GM11168 (cell line): Measurements from ENCODE around the gene RABGAP1L.
"Not testable (repeated sequence)": the region's sequence is repeated elsewhere in the genome, so short reads cannot be mapped to it uniquely, and the experiment has no call there.

ENCODE experiments used
- in situ Hi-C: fragments of 300-500 bp; cut with MboI; formaldehyde crosslinking; loops from one replicate; pipeline ENCODE4 v1.12.0; 2022; ENCODE audit warnings: low sequenced_read_pairs; ENCODE audit not compliant: unreplicated experiment

Gene RABGAP1L

DNA sequence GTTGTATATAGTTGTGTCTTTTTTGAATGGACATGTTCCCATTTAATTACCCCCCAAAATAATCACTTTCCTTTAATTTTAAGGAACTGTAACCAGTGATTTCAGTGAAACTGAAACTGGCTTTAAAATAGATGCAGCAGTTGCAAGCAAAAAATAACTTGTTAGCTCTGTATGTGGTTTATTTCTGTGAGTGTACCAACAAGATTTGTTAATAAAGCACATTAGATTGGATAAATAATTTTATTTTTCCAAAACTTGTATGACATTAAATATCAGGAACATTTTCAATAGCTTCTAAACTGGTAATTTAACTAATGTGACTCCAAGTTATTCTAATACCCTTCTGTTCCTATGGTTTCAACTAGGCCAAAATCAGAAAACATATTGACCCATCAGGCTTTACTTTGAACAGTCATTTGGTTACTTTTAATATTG lies 656.2 kb downstream of the RABGAP1L start:
- in situ Hi-C loops, result loop anchor here (25.0 kb wide), 1 partner anchor 172 kb away; the partner anchor contains the start of gene CACYBP

DNA sequence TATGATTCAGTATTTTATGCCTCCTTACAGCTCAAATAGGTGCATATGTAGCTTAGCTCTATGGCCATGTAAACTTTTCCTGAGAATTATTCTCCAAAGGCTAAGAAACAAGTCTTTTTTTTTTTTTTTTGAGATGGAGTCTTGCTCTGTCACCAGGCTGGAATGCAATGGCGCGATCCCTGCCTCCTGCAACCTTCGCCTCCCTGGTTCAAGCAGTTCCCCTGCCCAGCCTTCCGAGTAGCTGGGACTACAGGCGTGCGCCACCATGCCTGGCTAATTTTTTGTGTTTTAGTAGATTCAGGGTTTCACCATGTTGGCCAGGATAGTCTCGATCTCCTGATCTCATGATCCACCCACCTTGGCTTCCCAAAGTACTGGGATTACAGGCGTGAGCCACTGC lies 657.3 kb downstream of the RABGAP1L start:
- in situ Hi-C loops, result loop anchor here (25.0 kb wide), 1 partner anchor 171 kb away; the partner anchor contains the start of gene CACYBP

DNA sequence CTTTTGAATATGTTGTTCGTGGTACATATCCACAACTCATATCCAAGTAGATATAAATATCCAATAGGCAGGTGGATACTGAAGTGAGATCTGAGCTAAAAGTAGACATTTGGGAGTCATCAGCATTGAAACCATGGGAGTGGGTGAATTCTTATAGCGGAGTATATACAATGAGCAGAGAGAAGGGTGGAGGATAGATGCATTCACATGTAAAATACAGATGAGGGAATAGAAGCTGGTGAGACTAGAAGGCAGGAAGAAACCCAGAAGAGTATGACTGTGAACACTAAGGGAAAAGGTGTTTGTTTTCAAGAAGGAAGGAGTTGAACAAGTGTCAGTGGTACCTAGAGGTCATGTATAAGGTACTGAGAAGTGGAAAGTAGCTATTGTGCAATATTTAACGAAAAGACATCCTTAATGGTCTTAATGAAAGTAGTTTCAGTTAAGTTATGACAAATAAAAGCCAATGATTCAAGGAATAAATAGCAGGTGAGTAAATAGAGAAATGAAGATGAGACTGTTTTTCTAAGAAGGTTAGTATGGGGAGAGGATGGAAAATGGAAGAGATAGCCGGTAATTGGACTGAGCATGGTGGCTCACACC lies 658.8 kb downstream of the RABGAP1L start:
- in situ Hi-C loops, result loop anchor here (25.0 kb wide), 1 partner anchor 169 kb away; the partner anchor contains the start of gene CACYBP

DNA sequence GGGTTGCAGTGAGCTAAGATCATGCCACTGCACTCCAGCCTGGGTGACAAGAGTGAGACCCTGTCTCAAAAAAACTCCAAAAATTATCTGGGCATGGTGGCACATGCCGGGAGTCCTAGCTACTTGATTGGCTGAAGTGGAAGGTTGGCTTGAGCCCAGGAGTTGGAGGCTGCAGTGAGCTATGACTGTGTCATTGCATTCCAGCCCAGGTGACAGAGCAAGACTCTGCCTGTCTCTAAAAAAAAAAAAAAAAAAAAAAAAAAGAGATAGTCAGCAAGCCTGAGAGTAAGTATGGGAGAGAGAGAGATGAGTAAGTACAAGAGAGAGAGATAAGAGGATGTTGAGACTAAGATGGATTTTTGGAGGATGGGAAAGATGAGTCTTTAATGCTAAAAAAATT lies 659.6 kb downstream of the RABGAP1L start:
- in situ Hi-C loops, result loop anchor here (25.0 kb wide), 1 partner anchor 168 kb away; the partner anchor contains the start of gene CACYBP

DNA sequence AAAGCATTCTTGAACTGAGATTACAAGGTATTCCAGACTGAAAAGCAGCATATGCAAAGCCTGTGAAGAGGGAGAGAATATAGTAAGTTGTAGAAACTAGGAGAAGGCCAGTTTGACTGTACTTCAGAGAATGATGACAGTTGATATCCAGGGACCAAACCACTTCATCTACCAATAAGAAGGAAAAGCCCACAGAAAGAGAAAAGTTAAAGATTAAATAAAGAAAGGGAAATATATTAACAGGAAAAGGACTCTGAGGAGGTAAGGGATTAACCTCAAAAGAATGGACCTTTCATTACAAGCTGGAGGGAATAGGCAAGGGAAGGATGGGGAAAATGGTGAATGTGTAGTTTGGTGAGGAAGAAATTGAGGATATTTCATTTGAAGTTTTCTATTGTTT lies 660.3 kb downstream of the RABGAP1L start:
- in situ Hi-C loops, result loop anchor here (25.0 kb wide), 1 partner anchor 168 kb away; the partner anchor contains the start of gene CACYBP

DNA sequence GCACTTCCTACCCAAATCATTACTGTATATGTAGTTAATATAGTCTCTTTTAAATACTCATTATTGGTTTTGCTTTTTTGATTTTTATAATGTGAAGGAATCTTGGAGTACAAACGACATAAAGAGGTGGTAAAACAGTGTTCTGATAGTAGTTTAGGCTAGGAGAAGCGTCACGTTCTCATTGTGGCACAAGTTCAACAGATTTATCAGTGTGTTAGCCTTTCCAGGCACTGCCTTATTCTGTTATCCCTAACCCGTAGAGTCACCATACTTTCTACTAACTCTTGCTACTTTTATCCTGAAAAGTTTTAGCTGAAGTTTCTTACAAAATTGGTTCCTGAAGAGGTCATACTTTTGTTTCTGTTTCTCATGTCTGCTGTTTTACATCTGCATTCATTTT lies 665.8 kb downstream of the RABGAP1L start:
- in situ Hi-C loops, result no loop called here

DNA sequence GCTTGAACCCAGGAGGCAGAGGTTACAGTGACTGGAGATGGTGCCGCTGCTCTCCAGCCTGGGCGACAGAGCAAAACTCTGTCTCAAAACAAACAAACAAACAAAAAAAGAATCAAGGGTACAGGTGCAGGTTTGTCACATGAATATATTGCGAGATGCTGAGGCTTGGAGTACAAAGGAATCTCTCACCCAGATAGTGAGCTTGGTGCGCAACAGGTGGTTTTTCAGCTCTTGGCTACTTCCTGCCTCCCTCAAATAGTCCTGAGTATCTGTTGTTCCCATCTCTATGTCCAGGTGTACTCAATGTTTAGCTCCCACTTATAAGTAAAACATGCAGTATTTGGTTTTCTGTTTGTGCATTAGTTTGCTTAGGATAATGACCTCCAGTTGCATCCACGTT lies 666.5 kb downstream of the RABGAP1L start:
- in situ Hi-C loops, result no loop called here

DNA sequence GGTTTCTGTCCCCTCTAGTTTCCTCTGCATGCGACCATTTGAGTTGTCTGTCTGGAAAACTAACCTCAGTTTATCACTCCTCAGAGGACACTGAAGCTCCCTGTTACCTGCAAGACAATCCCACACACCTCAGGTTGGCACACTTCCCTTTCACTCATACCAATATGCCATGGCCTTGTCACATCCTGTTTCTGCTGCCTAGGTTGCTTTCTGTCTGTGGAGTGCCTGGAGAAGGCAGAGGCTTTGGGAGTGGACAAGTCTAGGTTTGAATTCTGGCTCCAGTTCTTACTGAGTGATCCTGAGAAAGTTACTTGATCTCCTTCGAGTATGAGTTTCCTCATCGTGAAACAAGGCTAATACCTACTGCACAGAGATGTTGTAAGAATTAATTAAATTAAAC lies 668.9 kb downstream of the RABGAP1L start:
- in situ Hi-C loops, result no loop called here

DNA sequence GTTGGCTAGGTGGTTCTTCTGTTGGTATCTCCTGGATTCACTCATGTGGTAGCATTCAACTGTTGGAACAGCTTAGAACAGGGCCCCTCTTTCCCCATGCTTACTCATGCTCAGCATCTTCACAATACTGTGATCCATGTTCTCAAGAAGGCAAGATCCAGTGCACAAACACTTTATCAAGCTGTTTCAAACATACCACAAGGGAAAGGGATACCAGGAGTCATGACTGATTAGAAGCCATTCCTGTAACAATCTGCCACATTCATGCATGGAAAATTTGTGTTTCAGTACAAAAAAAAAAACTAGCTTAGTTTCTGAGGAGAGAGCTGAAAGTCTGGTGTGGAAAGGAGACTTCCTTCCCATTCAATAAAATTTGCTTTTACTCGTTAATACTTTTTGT lies 670.7 kb downstream of the RABGAP1L start:
- in situ Hi-C loops, result no loop called here

DNA sequence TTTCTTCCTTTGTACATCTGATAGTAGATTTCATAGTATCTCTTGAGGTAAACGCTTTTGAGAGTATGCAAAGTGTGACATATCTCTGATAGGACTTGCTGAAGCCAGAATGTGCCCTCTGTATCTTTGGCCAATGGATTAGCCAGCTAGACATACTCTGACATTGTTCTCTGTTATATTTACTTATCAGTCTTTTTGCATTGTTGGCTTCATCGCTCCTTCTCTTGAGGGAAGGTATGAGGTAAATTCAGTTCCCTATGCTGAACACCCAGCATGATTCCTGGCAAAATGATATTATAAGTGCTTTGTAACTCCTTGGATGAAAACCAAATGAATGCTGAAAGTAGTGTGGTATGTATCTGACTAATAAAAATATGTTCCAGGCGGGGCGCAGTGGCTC lies 677.2 kb downstream of the RABGAP1L start:
- in situ Hi-C loops, result no loop called here

DNA sequence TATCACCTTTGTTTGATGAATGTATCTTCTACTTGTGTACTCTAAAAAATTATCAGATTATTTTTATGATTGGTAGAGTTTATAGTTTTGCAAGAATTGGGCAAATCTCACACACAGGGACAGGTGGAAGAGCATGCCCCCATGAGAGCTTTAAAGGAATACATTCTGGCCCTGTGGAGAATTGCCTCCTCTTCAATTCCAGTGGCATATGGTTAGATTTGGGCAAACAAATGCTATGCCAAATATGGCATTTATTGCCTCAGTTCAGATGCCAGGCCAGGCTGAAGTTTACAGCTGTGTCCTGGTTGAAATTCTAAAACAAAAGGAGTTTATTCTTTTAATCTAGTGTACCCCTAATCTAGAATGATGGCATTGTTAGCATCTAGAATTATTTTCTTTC lies 678.1 kb downstream of the RABGAP1L start:
- in situ Hi-C loops, result no loop called here

DNA sequence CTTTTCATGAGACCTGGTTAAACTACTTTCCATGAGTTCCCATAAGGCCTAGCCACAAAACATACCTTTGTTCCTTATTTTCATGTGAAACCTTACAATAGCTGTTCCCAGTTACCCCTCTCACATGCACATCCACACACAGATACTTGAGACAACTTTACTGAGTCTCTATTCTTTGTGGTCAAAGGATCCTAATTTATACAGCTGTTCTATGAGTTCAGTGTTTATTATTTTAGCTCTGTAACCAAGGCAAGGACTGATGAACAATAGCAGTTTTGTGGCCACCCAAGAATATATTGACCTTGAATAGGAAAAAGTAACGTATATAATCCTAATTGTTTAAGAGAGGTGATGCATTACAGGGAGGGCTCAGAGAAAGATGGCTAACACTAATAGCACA lies 679.9 kb downstream of the RABGAP1L start:
- in situ Hi-C loops, result no loop called here

DNA sequence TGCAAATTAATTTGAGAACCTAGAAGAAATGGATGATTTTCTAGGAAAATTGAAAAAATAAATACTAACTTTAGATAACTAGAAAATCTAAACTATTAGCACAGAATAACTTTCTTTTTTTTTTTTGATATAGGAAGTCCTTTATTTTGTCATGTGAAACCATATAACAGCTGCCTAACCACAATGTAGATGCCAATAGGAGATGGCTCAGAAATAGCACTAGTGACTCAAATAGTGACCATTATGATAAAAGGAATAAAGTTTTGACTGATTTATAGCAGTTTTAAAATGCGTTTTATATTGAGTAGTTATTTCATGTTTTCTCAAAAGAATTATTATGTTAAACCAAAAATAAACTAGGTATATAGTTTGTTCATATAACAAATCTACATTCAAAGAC lies 682.4 kb downstream of the RABGAP1L start:
- in situ Hi-C loops, result no loop called here

DNA sequence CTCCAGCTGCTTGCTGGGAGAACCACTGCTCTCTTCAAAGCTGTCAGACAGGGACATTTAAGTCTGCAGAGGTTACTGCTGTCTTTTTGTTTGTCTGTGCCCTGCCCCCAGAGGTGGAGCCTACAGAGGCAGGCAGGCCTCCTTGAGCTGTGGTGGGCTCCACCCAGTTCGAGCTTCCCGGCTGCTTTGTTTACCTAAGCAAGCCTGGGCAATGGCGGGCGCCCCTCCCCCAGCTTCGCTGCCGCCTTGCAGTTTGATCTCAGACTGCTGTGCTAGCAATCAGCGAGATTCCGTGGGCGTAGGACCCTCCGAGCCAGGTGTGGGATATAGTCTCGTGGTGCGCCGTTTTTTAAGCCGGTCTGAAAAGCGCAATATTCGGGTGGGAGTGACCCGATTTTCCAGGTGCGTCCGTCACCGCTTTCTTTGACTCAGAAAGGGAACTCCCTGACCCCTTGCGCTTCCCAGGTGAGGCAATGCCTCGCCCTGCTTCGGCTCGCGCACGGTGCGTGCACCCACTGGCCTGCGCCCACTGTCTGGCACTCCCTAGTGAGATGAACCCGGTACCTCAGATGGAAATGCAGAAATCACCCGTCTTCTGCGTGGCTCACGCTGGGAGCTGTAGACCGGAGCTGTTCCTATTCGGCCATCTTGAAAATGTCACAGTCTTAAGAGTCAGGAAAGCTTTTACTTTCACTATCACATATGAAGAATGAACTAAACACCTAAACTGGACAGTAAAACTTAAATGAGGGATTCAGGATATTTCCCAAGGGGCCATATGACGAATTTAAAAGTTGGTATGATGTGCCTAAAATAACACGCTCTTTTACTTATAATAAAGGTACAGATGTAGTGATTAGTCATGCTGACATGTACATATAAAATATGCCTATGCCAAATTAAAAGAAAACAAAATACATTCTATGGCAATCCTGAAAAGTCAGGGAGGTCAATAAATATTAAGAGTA lies 689.6 kb downstream of the RABGAP1L start:
- in situ Hi-C loops, result not testable (repeated sequence)

DNA sequence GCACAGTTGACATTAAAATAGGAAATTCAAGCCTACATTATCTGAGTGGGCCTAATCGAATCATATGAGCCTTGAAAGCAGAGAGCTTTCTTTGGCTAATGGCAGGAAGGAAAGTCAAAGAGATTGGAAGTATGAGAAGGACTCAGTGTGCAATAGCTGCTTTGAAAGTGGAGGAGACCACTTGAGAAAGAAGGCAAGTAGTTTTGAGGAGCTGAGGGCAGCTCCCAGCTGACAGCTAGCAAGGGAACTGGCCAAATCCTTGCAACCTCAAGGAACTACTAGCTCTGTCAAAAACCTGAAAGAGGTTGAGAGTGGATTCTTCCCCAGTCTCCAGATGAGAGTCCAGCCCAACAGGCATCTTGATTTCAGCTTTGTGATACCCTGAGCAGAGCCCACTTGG lies 691.4 kb downstream of the RABGAP1L start:
- in situ Hi-C loops, result no loop called here

DNA sequence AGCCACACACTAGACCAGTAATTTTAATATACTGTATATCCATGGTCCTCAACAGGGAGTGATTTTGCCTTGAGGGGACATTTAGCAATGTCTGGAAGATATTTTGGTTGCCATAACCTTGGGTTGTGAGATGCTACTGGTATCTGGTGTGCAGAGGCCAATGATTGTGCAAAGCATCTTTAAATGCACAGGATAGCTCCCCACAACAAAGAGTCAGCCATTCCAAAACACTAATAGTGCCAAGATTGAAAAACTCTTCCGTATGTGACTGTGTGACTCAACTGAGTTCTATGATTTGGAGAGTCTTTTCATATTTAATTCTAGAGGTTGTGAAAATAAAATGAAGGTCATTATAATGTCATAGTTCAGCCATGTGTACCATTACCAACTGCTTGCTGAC lies 699.0 kb downstream of the RABGAP1L start:
- in situ Hi-C loops, result no loop called here

DNA sequence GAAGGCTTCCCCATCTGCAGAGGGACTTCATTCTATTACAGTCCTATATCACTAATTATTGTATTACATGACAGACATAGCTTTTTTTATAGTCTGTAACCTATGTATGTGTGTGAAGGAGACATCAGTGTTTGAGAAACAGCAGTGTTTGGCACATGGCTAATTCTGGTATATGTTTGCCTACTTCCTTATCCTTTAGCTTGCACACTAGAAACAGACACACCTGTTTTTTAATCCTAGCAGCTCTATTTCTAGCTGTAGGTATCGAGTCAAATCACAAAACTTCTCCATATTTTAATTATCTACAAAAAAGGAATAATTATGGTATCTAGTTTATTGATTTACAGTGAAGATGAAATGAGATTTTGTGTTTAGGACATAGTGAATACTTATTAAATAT lies 711.0 kb downstream of the RABGAP1L start:
- in situ Hi-C loops, result no loop called here

DNA sequence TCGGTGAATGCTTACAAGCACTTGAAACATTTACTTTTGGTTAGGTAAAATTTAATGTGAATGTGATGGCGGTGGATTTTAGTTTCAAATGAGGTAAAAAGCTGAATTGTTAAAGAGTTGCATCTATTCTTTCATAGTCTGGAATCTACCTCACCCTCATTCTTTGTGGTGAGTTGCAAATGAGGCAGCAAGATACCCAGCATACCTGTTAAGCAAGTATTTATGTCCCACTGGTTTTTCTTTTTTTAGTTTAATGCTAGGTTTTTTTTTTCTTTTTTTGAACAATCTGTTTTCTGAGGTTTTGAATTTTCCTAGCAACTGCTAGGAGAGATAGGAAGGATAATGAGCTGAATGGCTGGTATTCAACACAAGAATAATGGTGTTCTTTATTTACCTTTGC lies 712.6 kb downstream of the RABGAP1L start:
- in situ Hi-C loops, result no loop called here

DNA sequence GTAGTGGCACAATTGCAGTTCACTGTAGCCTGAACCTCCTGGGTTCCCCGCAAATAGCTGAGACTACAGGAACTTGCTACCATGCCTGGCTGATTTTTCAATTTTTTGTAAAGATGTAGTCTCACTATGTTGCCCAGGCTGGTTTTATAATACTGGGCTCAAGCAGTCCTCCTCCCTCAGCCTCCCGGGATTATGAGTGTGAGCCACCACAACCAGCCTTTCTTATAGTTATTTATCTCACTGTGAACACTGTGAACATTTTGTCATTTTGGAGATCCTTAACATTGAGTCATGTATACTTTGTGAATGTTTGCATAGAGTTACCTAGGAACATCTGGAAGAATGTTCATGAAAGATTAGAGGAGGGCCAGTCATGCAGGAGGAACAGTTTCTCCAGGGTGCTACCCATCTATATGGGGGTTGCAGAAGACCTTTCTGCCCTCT lies 713.3 kb downstream of the RABGAP1L start:
- in situ Hi-C loops, result no loop called here

DNA sequence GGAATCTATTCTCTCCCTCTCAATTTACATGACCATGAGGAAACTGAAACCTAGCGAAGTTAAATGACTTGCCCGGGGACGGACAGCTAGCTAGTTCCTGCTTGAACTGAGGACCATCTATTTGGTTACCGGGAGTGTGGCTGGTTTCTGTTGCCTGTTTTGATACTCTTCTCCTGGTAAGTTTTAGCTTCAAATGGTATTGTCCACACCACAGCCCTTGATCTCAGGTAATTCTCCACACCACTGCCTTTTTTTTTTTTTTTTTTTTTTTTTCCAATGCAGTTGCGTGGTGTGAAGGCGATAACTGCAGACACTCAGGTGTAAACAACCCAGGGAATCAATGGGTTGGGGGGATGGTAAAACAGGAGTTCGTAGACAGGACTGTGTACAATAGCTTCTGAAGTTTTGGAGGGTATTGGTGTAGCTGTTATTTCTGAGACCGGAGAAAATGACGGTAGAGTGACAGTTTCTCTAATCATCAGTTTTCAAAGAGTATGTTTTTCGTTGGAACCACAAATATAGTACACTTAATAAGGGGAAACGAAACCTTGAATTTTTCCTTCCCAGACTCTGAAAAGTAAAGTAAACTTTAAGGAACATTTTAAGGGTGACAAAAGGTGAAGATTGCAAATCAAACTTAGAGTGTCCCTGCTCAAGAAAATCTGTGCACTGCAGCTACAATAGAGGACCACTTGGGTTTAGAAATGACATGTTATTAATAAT lies 715.2 kb downstream of the RABGAP1L start:
- in situ Hi-C loops, result no loop called here

DNA sequence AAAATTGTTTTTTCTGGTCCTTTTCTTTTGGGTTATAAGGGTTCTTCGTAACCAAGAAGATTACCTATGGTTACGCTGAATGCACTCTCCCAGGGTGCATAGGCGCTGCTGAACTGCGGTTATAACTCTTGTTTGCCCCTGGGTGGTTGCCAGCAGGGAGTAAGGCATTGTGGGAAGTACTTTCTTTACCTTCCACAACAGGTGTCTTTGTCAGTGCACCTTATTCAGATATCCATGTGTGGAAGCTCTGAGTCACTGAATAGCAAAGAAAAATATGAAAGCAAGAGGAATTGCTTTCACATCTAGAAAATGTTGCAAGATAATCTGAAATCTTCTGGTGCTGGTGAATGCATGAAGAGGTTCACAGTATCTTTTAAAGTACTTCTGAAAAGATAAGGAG lies 716.0 kb downstream of the RABGAP1L start:
- in situ Hi-C loops, result no loop called here
